Medulla oblongata (tissue), 1 donor: ENCODE results near the gene TEAD1.

Experiments used
- DNase-seq: peaks from one replicate; pipeline ENCODE4 v3.0.0-alpha.2; 2015; ENCODE audit errors: extremely low spot score

TEAD1 gene

GRCh38 chr11:12789054-12789453 lies 114.8 kb downstream of the TEAD1 start:
- DNase-seq = no peak

GRCh38 chr11:12789596-12790215 lies 115.5 kb downstream of the TEAD1 start:
- no peak for DNase-seq

- DNase-seq = no peak
Measured at GRCh38 chr11:12790861-12791616, 116.8 kb downstream of the TEAD1 start.

GRCh38 chr11:12792018-12792417 lies 117.8 kb downstream of the TEAD1 start:
- DNase-seq = no peak

- no peak for DNase-seq
Measured at GRCh38 chr11:12792590-12792989, 118.4 kb downstream of the TEAD1 start.

GRCh38 chr11:12793065-12793464 lies 118.8 kb downstream of the TEAD1 start:
- DNase-seq = no peak

- DNase-seq = no peak
Measured at GRCh38 chr11:12793506-12793905, 119.3 kb downstream of the TEAD1 start.

GRCh38 chr11:12794576-12795230 lies 120.5 kb downstream of the TEAD1 start:
- no peak for DNase-seq

- no peak for DNase-seq
Measured at GRCh38 chr11:12797996-12798395, 123.8 kb downstream of the TEAD1 start.

- DNase-seq = no peak
Measured at GRCh38 chr11:12798609-12799011, 124.4 kb downstream of the TEAD1 start.

GRCh38 chr11:12799334-12799835 lies 125.2 kb downstream of the TEAD1 start:
- DNase-seq = no peak

GRCh38 chr11:12800032-12800671 lies 125.9 kb downstream of the TEAD1 start:
- DNase-seq = no peak

- no peak for DNase-seq
Measured at GRCh38 chr11:12800871-12801270, 126.7 kb downstream of the TEAD1 start.

GRCh38 chr11:12801976-12802375 lies 127.8 kb downstream of the TEAD1 start:
- DNase-seq = no peak

- peak; percentile 18 for DNase-seq
Measured at GRCh38 chr11:12802418-12803085, 128.3 kb downstream of the TEAD1 start.

- DNase-seq = no peak
Measured at GRCh38 chr11:12803086-12803826, 129.0 kb downstream of the TEAD1 start.

GRCh38 chr11:12806113-12806512 lies 131.9 kb downstream of the TEAD1 start:
- no peak for DNase-seq

GRCh38 chr11:12807621-12808020 lies 133.4 kb downstream of the TEAD1 start:
- no peak for DNase-seq

- no peak for DNase-seq
Measured at GRCh38 chr11:12808519-12808918, 134.3 kb downstream of the TEAD1 start.

- no peak for DNase-seq
Measured at GRCh38 chr11:12809364-12809763, 135.1 kb downstream of the TEAD1 start.
